ENCODE measurements around the gene CRELD1.

The CRELD1 gene

GRCh38 chr3:9955611-9956352 is 22.1 kb downstream of the CRELD1 start:
- DNase-seq (ENCODE audit: low spot score): no peak

- no peak for DNase-seq (ENCODE audit: low spot score)
Observed at GRCh38 chr3:9957214-9957613, 23.6 kb downstream of the CRELD1 start.

GRCh38 chr3:9965200-9965875 is 31.7 kb downstream of the CRELD1 start:
- no peak for DNase-seq (ENCODE audit: low spot score)

GRCh38 chr3:9966841-9967240 is 33.2 kb downstream of the CRELD1 start:
- DNase-seq (ENCODE audit: low spot score): no peak

- no peak for DNase-seq (ENCODE audit: low spot score)
Observed at GRCh38 chr3:9969632-9970019, 36.0 kb downstream of the CRELD1 start.

DNA sequence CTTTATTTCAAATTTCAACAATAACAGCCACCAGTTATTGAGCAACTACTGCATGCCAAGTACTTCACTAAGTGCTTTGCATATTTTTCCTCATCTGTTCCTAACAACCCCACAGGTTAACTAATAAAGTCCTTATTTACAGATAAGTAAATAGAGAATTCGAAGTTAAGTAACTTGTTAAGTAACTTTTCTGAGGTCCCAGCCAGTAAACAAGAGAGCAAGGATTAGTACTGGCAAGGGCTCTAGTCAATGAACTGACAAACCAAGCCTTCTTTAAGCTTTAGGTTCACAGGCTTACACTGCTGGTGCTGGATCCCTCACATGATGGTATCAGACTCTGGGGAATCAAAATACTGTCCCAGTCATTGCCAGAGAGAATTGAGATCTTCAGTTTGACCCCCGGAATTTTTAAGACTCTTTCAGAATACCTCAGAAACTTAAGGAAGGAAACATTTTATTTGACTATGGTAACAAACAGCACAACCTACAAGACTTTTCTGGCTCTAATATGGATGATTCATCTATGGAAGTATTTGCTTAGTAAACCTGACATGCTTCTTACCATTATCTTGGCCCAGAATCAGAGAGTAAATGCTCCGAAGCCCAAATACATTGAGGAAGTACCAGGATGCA is 36.5 kb downstream of the CRELD1 start:
- DNase-seq (ENCODE audit: low spot score): peak; percentile 54

DNA sequence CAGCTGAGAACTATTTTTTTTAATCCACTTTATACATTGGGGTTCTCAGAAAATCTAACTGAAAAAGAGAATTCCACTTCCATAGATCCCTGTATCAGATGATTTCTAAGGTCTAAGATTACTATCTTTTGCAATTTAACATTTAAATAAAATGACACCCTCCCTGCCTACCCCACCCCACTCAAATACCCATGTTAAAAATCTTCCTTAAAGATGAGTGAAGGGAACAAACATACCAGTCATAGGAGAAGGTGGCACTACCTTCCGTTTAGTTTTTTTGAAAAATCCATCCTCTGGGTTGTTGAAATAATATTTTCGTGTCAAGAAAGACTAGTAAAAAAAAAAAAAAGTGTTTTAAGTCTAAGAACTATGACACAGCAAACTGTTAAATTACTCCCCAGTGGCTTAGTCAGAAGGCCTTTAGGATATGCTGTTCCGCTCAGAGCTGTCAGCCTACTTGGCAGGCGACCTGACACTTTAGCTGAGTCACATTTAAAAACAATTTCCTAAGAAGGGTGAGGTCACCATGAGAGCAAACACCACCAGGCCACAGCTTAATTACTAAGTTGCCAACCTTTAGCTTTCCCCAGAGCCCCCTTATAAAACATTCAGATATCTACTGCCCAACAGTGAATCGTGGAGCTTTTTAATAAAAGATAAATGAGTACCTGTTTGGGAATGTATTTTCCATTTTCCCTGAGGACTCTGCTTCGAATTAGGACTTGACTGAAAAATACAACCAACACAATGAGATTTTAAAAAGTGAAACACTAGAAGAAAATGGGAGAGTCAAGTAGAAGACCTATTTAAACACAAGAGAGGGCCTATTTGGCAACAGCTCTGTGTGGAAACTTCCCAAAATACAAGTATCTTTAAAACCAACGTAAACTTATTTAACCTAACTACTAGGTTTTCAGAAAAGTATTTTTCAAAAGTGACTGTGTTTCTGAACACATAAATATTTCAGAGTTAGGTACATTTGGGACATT is 43.4 kb downstream of the CRELD1 start:
- DNase-seq (ENCODE audit: low spot score): peak; percentile 73

- DNase-seq (ENCODE audit: low spot score): no peak
Observed at GRCh38 chr3:9978710-9979305, 45.2 kb downstream of the CRELD1 start.

- no peak for DNase-seq (ENCODE audit: low spot score)
Observed at GRCh38 chr3:9980251-9980650, 46.6 kb downstream of the CRELD1 start.

DNA sequence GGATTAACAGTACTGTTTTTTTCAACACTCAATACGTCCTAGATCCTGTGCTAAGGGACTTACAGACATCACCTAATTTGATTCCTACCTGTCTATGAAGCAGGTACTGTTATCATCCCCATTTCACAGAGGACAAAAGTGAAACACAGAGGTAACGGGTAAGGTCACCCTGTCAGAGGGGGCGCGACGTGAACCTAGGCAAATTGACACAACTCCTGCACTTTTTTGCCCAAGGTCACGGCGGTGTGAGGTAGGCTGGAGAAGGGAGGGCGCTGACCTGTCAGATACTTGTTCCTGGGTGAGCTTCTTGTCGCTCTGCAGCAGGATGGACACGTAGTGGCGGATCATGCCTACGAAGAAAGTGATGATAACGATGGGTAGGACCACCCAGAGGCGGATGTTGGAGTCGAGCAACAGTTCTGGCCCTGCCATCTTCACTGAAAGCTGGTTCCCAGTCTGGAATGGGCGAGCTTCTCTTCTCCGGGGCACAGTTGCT is 52.6 kb downstream of the CRELD1 start:
- no peak for DNase-seq (ENCODE audit: low spot score)

GRCh38 chr3:9994086-9994844 is 60.6 kb downstream of the CRELD1 start:
- DNase-seq (ENCODE audit: low spot score): no peak
